Rectal smooth muscle tissue (tissue), 1 donor: ENCODE results near the gene DUS1L.

Source experiments
- H3K27ac ChIP-seq: one replicate; pipeline ENCODE4 v1.7.0; 2013; ENCODE audit warnings: low read depth, low read length, inconsistent platforms
- H3K27me3 ChIP-seq: one replicate; pipeline ENCODE4 v1.7.0; 2013; ENCODE audit warnings: low read length; ENCODE audit not compliant: control insufficient read depth, insufficient read depth
- H3K36me3 ChIP-seq: one replicate; pipeline ENCODE4 v1.7.0; 2013; ENCODE audit warnings: low read length; ENCODE audit not compliant: control insufficient read depth, insufficient read depth
- H3K4me1 ChIP-seq: one replicate; pipeline ENCODE4 v1.7.0; 2013; ENCODE audit warnings: low read length; ENCODE audit not compliant: control insufficient read depth, insufficient read depth
- H3K4me3 ChIP-seq: one replicate; pipeline ENCODE4 v1.7.0; 2013; ENCODE audit warnings: low read length
- H3K9ac ChIP-seq: one replicate; pipeline ENCODE4 v1.7.0; 2013; ENCODE audit warnings: low read length

Gene DUS1L

GRCh38 chr17:82106688-82107305 is 41.2 kb upstream of the DUS1L start:
- Histone ChIP-seq H3K4me3 (peak overlapping the region; percentile 48), H3K9ac (peak overlapping the region; percentile 13), H3K4me1 (peaks cover 6% of the 10 kb centered on the region), H3K36me3 (no peaks in the 10 kb centered on the region), H3K27me3 (no peaks in the 10 kb centered on the region), H3K27ac (peak overlapping the region; percentile 26)

- Histone ChIP-seq H3K9ac (peak overlapping the region; percentile 14), H3K4me3 (peak overlapping the region; percentile 48), H3K36me3 (no peaks in the 10 kb centered on the region), H3K27me3 (no peaks in the 10 kb centered on the region), H3K27ac (peak overlapping the region; percentile 26), H3K4me1 (peaks cover 6% of the 10 kb centered on the region)
Observed at GRCh38 chr17:82105882-82106687, 40.5 kb upstream of the DUS1L start.

- Histone ChIP-seq H3K4me3 (no peak overlapping the region), H3K4me1 (peaks cover 6% of the 10 kb centered on the region), H3K27me3 (no peaks in the 10 kb centered on the region), H3K27ac (no peak overlapping the region), H3K9ac (no peak overlapping the region), H3K36me3 (no peaks in the 10 kb centered on the region)
Observed at GRCh38 chr17:82105417-82105881, 39.8 kb upstream of the DUS1L start.

GRCh38 chr17:82104797-82105416 is 39.3 kb upstream of the DUS1L start:
- Histone ChIP-seq H3K9ac (no peak overlapping the region), H3K27me3 (no peaks in the 10 kb centered on the region), H3K36me3 (no peaks in the 10 kb centered on the region), H3K27ac (no peak overlapping the region), H3K4me3 (no peak overlapping the region), H3K4me1 (peaks cover 6% of the 10 kb centered on the region)

- Histone ChIP-seq H3K4me1 (peaks cover 12% of the 10 kb centered on the region), H3K27ac (peak overlapping the region; percentile 74), H3K9ac (no peak overlapping the region), H3K4me3 (no peak overlapping the region), H3K36me3 (no peaks in the 10 kb centered on the region), H3K27me3 (no peaks in the 10 kb centered on the region)
Observed at GRCh38 chr17:82103553-82104451, 38.2 kb upstream of the DUS1L start.

GRCh38 chr17:82101767-82102679 is 36.4 kb upstream of the DUS1L start:
- Histone ChIP-seq H3K9ac (no peak overlapping the region), H3K27ac (no peak overlapping the region), H3K4me3 (no peak overlapping the region), H3K4me1 (peaks cover 13% of the 10 kb centered on the region), H3K36me3 (no peaks in the 10 kb centered on the region), H3K27me3 (no peaks in the 10 kb centered on the region)

- H3K9ac ChIP-seq, result no peak overlapping the region
Observed at GRCh38 chr17:82101301-82101715, 35.7 kb upstream of the DUS1L start.

GRCh38 chr17:82100502-82101298 is 35.1 kb upstream of the DUS1L start:
- H3K27me3 ChIP-seq, result no peaks in the 10 kb centered on the region
- no peak overlapping the region for H3K27ac ChIP-seq
- H3K36me3 ChIP-seq, result no peaks in the 10 kb centered on the region
- no peak overlapping the region for H3K9ac ChIP-seq
- peaks cover 21% of the 10 kb centered on the region for H3K4me1 ChIP-seq
- no peak overlapping the region for H3K4me3 ChIP-seq

More at GRCh38 chr17:82101301-82101715, 35.7 kb upstream of the DUS1L start:
- no peak overlapping the region for H3K27ac ChIP-seq
- H3K36me3 ChIP-seq, result no peaks in the 10 kb centered on the region
- peaks cover 20% of the 10 kb centered on the region for H3K4me1 ChIP-seq
- no peaks in the 10 kb centered on the region for H3K27me3 ChIP-seq
- no peak overlapping the region for H3K4me3 ChIP-seq

GRCh38 chr17:82098939-82099763 is 33.5 kb upstream of the DUS1L start:
- Histone ChIP-seq H3K36me3 (no peaks in the 10 kb centered on the region), H3K27me3 (no peaks in the 10 kb centered on the region), H3K4me1 (peaks cover 19% of the 10 kb centered on the region)

More at GRCh38 chr17:82098939-82099763, 33.5 kb upstream of the DUS1L start:
- peak overlapping the region; percentile 49 for H3K9ac ChIP-seq
- H3K27ac ChIP-seq, result peak overlapping the region; percentile 96
- H3K4me3 ChIP-seq, result peak overlapping the region; percentile 70
